COLO668 (cell line): ENCODE measurements around the gene WNT9B.

Source experiments
- DNase-seq: peaks from one replicate; lab custom pipeline; 2025; ENCODE audit not compliant: unreplicated experiment; lab: John Stamatoyannopoulos, UW

WNT9B gene

DNA sequence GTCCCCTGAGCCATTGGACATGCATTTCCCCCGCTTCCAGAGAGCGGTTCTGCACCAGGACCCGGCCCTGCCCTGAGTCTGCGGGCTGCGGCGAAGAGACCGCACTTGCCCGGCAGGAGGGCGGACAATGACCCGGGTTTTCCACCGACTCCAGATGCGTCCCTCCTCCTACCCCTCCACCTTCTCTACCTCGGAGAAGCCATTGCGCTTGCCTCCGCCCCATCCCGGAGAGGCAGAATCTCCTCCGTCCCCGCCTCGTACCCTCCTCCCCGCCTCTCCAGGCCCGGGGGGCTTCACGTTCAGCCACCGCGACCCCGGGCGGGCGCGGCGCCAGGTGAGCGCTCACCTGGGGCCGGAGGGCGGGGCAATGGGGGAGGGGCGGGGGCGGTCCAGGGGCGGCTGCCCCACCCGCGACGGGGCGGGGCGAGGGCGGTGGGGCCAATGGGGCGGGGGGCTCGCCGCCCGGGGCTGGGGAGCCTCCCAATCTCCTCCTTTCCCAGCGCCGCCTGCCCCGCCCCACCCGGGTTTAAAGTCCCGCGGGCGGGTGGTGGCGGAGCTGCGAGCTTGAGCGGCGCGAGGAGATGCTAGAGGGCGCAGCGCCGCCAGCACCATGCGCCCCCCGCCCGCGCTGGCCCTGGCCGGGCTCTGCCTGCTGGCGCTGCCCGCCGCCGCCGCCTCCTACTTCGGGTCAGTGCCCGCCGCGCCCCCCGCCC is at the start of gene WNT9B:
Gene WNT9B, plus strand, starts transcription at position 555 of the 713 bp plus-strand sequence. Its CDS starts 56 bp downstream, at position 611.
- DNase-seq, result peak; percentile 26

DNA sequence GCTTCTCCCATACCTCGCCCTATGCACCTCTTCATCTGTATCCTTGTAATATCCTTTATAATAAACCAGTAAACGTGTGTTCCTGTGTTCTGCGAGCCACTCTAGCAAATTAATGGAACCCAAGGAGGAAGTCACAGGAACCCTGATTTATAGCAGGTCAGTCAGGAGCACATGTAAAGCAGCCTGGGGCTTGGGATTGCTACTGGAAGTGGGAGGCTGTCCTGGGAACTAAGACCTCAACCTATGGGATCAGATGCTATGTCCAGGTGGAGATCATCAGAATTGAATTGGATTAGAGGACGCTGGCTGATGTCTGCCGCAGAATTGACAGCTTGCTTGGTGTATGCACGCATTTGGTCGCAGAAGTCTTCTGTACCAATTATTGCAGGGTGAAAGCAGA is 48.6 kb upstream of the WNT9B start:
- no peak for DNase-seq

DNA sequence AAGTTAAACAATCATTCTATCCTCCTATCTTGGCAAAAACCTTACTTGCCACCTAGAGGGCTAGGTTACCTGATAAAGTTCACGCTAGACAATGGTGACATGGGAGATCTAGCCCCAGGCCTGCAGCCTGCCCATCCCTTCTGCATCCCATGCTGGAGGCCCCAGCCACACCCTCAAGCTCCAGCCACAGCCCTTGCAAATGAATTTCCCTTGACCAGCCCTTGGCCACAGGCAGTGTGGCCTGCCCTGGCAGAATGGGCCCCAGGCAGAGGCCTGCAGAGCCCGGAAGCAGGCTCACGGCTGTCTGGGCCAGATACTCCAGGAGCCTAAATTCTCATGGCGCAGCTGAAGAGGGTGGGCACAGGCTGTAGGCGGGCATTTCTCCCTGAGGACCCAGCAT is 47.8 kb upstream of the WNT9B start:
- no peak for DNase-seq

DNA sequence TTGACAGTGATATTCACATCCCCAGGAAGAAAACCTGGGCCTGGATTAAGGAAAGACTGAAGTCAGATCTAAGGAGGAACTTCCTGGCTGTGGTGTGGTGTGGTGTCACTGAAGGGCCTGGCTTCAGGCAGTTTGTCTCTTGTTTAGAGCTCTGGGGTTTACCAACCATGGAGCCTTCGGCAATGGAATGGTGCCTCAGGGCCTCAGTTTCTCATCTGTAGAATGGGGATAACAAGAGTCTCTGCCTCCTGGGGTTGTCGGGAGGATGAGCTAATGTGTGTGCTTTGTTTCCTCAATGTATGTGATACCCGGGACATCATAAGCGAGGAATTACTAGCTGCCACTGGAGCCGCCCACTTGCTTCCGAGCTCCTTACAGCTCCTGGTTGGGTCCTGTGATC is 45.6 kb upstream of the WNT9B start:
- DNase-seq, result no peak

GRCh38 chr17:46809110-46809571 is 42.2 kb upstream of the WNT9B start:
- no peak for DNase-seq

GRCh38 chr17:46810837-46811236 is 40.5 kb upstream of the WNT9B start:
- no peak for DNase-seq

- no peak for DNase-seq
Measured at GRCh38 chr17:46811978-46812583, 39.3 kb upstream of the WNT9B start.

DNA sequence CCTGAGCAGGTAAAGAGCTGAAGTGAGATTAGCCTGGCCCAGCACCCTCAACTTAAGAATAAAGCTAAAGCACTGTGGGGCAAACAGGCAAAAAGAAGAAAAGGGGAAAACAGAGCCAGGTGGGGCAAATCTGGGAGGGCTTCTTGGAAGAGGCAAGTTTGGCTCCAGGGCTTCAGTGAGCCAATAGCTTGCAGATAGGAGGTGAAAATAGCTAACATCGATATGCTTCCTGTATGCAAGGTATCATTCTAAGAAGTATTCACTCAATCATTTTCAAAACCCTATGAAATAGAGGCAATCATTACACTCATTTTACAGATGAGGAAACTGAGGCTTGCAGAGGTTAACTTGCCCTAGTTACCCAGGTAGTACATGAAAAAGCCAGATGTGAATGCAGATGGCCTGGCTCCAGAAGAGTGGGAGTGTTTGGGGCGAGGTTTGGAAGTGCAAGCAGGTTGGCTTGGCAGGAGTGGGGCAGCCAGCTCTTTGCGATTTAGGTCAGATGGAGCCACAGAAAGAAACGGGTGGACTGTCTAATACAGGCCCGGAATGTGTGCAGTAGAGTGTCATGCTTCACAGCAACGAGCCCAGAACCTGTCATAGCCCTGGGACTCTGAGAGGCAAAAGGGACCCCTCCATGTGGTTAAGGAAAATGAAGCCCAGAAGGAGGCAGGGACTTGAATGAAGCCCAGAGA is 38.6 kb upstream of the WNT9B start:
- no peak for DNase-seq

GRCh38 chr17:46813920-46814319 is 37.5 kb upstream of the WNT9B start:
- no peak for DNase-seq

DNA sequence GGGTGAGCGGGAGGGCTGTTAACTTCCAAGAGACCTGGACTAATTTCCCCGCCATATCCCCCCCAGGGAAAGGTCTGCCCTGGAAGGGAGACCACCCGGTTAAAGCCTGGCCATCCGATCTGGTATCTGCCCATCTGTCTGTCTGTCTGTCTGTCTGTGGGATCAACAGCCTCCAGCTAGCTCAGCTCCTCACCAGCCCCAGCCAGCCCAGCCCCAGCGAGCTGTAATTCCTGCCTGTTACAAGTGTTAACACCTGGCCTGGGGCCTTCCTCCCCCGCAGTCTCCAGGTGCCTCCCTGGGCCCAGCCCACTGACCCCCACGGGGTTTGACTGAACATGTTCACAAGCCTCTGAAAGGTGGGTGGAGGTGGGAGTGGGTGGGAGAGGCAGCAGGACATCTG is 36.9 kb upstream of the WNT9B start:
- no peak for DNase-seq

DNA sequence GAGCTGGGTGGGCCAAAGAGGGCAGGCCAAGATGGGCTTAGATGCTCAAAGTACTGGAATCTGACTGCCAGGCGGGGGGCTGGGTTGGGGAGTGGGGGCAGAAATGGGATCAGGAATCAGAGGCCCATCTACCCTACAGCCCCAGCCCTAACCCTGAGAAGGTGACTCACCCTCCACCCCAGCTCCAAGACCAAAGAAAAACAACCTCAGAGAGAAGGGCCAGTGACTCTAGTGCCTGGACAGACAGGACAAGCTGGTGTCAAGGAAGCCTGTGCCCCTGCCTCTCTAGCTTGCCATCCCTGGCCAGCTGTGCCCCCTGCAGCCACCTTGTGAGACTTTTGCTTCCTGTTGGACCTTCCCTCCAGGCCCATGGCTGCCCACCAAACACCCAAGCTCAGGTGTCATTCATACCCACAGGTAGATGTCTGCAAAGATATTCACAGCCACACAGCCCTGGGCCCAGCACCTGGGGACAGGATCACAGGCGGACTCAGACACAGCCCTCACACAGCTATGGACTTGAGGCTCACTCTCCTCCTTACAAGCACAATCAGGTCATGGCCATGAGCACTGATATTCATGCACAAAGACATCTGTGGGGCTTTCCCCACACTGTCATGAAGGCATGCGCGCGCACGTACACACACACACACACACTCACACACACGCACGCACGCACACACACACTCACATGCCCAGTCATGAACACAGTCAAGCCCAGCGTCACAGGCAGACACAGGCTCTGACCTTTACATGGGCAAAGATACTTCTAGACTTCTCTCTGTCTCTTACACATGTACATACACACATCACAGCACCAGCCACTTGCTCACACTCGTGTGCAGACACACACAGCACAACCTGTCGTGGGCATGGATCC is 35.7 kb upstream of the WNT9B start:
- DNase-seq, result no peak

GRCh38 chr17:46817151-46817900 is 34.1 kb upstream of the WNT9B start:
- no peak for DNase-seq

- DNase-seq, result no peak
Measured at GRCh38 chr17:46817901-46818209, 33.5 kb upstream of the WNT9B start.

DNA sequence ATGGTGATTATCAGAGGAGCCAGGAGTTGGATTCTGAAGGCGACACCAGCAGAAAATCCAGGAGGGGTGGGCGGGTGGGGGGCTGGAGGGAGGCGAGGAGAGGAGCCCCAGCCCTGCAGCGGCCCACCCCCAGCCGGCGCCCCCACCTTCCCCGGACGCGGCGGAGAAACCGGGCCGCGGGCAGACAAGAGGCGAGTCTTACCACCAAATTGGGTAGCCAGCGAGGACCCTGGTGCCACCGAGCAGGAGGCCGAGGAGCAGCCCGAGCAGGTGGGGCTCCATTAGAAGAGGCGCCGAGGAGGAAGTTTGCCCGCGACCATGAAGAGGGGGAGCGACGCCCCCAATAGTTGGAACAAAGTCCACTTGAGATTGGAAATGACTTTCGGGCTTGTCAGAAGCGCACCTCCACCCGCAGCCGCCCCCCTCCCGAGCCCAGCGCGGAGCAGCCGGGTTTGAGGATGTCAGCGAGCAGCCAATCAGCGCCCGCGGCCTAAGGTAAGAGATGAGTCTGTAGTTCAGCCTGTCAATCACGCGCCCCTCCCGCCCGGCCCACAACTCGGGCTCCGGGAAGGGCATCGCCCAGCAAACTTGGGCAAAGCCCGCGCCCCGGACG is 33.0 kb upstream of the WNT9B start, which contains the start of gene WNT3:
Gene WNT3, minus strand, starts transcription at position 377 of the 613 bp plus-strand sequence. Its CDS starts 95 bp downstream, at position 282.
- DNase-seq, result peak; percentile 4

- peak; percentile 10 for DNase-seq
Measured at GRCh38 chr17:46818929-46819859, 32.2 kb upstream of the WNT9B start.

GRCh38 chr17:46819906-46820351 is 31.5 kb upstream of the WNT9B start:
- no peak for DNase-seq

DNA sequence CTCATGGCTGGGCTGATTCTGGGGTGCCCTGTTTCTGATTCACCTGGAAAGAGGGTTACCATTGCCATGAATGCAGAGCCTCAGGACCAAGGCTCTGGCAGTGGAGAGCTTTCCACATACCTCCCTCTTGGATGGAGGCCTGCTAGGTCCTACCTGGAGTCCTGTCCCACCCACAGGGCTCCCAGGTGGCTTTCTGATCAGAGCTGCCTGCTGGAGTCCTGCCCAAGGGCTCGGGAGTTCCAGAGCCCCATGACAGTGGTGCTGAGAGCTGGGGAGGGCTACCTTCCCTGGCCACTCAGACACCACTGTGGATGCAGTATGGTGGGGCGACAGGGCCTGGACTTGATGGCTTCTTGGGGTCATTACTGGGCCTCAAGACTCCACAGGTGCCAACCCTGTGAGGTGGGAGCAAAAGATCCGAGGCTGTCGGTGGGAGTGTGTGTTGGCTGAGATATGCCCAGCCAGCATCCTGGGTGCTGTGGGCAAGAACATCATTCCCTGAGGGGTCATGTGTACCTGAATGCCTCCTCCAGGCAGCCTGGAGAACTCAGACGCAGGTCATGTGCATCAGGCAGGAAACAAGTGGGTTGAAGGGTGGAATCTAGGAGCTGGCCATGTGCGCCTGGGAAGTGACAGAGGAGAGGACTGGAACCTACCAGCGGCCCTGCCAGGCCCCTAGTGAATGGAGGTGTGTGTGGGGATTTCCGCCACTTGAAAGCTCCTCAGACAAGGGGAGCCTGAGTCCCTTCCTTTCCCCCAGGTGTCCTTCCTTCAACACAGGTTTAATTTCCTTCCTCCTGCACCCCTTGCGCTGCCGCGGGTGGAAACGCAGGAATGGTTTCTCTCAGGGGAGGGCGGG is 30.6 kb upstream of the WNT9B start:
- DNase-seq, result no peak
